Measurements from ENCODE around the gene B3GLCT. TPM values are rescaled to one million over a fixed set of nuclear protein-coding genes. Genes with fewer than 3 reads are reported as not detected.

B3GLCT gene
- polyA plus RNA-seq, 3 donors from 2014 or later: 9.0 to 16.9 (median 9.8) TPM

DNA sequence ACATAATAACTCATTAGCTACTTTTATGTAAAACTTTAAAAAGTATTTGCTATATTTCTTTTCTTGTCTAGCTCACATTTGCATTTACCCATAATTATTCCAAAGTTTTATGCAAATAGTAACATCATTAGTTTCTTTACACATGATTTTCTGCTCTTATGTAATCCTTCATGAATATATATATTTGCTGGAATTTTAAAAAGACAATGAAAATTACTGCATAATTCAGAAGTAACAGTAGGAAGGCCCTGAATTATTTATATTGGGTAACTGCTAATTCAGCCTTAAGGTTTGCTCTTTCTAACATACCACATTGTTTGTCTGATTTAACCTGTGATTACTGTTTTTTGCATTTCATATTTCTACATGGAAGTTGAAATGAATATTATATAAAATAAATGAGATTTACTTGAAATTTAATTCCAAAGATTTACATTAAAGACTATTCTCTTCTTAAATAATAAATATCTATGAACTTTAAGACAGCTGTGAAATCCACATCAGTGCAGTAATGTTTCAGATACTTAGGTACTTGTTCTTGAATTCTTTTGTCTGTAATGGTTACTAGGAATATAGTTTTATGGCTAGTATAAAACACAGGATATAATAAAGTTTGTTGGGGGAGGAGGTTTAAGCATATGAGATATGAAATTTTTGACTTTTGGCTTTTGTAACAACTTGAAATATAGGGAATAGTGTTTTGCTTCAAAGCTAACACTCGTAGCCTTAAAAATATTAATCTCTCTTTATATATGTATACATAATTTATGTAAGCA, 46.0 kb downstream of the B3GLCT start:
- H3K4me1 Mint-ChIP-seq: peaks cover 0 to 6% of the 10 kb centered on the region in 2 donors
- no peak for DNase-seq

DNA sequence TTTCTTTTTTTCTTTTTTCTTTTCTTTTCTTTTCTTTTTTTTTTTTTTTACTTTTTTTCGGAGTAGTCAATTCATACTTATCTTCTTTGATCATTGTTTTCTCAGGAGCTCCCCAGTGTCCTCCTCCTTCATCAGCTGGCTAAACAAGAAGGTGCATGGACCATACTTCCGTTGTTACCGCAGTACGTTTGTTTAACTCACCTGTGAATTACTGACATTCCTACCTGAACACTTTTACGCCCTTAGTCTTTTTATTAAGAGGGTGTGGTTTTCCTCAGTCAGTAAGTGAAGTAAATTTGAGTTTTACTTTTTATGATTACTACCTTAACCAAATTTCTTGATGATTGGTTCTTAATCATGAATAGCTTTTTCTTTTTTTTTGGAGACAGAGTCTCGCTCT, 47.1 kb downstream of the B3GLCT start:
- DNase-seq: no peak
- Mint-ChIP-seq H3K4me3 (no peak overlapping the region), H3K27ac (no peak overlapping the region), H3K9me3 (peaks cover 0 to 6% (median under 1%) of the 10 kb centered on the region in 6 donors), H3K36me3 (peaks cover 5 to 22% (median 16%) of the 10 kb centered on the region in 3 donors), H3K27me3 (ENCODE audit: low read depth in 3 of 3) (no peaks in the 10 kb centered on the region), H3K4me1 (peaks cover 0 to 9% of the 10 kb centered on the region in 2 donors)

More for the DNA sequence above, 46.0 kb downstream of the B3GLCT start:
- no peaks in the 10 kb centered on the region for H3K9me3 Mint-ChIP-seq
- H3K4me3 Mint-ChIP-seq: no peak overlapping the region
- H3K36me3 Mint-ChIP-seq: peaks cover 5 to 15% (median 9%) of the 10 kb centered on the region in 3 donors
- H3K27ac Mint-ChIP-seq: no peak overlapping the region
- H3K27me3 Mint-ChIP-seq (ENCODE audit: low read depth in 3 of 3): no peaks in the 10 kb centered on the region

DNA sequence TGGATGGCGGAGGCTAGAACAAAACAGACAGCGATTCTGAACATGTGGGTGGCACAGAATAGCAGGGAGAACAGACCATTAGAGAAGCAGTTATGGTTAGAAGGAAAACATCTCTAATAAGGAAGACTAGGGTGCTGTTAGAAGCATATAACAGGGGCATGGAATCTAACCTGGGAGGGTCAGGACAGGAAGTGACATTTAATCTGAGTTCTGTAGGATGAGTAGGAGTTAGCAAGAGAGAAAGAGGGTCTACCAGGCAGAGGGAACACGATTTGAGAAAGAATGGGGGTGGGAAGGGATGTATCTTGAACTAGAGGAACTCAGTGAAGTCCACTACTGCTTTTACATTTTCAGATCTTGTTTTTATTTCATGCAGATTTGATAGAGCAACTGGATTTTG, 48.6 kb downstream of the B3GLCT start:
- DNase-seq: no peak
- Mint-ChIP-seq H3K36me3 (peaks cover 5 to 26% (median 21%) of the 10 kb centered on the region in 3 donors), H3K9me3 (peaks cover 2 to 17% (median 7%) of the 10 kb centered on the region in 6 donors), H3K4me1 (peaks cover 0 to 9% of the 10 kb centered on the region in 2 donors), H3K27me3 (ENCODE audit: low read depth in 3 of 3) (no peaks in the 10 kb centered on the region), H3K4me3 (no peak overlapping the region), H3K27ac (peak overlapping the region in 2 of 6 donors; percentile 12 to 14)

DNA sequence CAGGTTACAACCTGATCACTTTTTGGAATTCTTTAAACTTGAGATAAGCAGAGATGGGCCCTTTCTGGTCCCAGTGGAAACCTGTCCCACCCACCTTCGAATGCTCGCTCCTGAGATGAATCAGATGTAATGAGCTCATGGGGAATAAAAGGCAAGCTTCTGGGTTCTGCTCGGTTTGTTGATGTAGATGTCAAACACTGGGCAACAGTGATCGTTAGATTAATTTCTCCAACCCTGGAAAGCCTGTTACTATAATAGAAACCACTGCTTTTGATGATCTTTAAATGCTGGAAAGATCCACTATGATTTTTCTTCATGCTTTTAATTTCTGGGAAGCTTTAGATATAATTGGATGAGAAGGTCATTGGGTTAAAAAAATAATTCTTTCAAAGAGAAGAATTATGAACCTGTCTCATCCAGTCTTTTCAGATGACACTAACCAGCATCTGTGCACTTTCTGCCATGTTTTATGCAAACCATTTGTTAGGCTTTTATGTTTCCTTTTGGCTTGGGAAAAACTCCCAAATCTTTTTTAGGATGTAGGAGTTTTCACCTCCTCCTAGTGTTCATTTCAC, 49.3 kb downstream of the B3GLCT start:
- H3K4me1 Mint-ChIP-seq: peaks cover 0 to 9% of the 10 kb centered on the region in 2 donors
- H3K36me3 Mint-ChIP-seq: peaks cover 5 to 26% (median 21%) of the 10 kb centered on the region in 3 donors
- no peaks in the 10 kb centered on the region for H3K27me3 Mint-ChIP-seq (ENCODE audit: low read depth in 3 of 3)
- DNase-seq: no peak
- peaks cover 4 to 17% (median 8%) of the 10 kb centered on the region in 6 donors for H3K9me3 Mint-ChIP-seq
- H3K4me3 Mint-ChIP-seq: no peak overlapping the region
- no peak overlapping the region for H3K27ac Mint-ChIP-seq

DNA sequence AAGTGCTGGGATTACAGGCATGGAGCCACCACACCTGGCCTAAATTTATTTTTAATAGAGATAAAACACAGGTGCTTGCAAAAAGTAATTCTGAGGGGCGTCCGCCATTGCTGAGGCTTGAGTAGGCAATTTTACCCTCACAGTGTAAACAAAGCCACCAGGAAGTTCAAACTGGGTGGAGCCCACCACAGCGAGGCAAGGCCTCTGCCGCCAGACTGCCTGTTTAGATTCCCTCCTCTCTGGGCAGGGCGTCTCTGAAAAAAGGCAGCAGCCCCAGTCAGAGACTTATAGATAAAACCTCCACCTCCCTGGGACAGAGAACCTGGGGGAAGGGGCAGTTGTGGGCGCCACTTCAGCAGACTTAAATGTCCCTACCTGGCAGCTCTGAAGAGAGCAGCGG, 50.7 kb downstream of the B3GLCT start:
- H3K4me3 Mint-ChIP-seq: peak overlapping the region in 1 of 5 donors; percentile 12
- peak in 1 of 3 donors; percentile 6 for DNase-seq
- peaks cover 0 to 2% (median 0%) of the 10 kb centered on the region in 3 donors for H3K27me3 Mint-ChIP-seq (ENCODE audit: low read depth in 3 of 3)
- H3K27ac Mint-ChIP-seq: peak overlapping the region in 1 of 6 donors; percentile 36
- H3K4me1 Mint-ChIP-seq: peaks cover 0 to 9% of the 10 kb centered on the region in 2 donors
- H3K36me3 Mint-ChIP-seq: peaks cover 5 to 26% (median 21%) of the 10 kb centered on the region in 3 donors
- H3K9me3 Mint-ChIP-seq: peaks cover 4 to 22% (median 13%) of the 10 kb centered on the region in 6 donors

DNA sequence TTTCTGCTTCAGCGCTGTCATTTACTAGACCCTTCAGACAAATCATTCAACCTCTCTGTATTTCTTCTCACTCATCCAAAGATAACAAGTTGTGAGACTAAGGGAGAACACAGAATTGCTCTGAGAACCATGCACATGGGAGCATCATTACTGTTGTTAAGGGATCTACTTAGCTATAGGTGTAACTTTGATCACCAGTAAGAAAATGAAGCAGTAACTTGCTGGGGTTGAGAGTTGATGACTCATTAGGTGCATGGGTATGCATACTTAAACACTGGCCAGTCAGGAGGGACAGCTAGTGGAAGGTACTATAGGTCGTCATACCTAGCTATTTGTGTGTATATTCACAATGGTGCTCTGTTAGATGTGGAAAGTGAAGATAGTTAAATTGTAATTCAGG, 61.5 kb downstream of the B3GLCT start:
- no peak for DNase-seq
- H3K4me3 Mint-ChIP-seq: no peak overlapping the region
- H3K27me3 Mint-ChIP-seq (ENCODE audit: low read depth in 3 of 3): no peaks in the 10 kb centered on the region
- peaks cover 22 to 39% (median 37%) of the 10 kb centered on the region in 3 donors for H3K36me3 Mint-ChIP-seq
- peaks cover 0 to 3% (median 0%) of the 10 kb centered on the region in 6 donors for H3K9me3 Mint-ChIP-seq
- no peaks in the 10 kb centered on the region for H3K4me1 Mint-ChIP-seq
- no peak overlapping the region for H3K27ac Mint-ChIP-seq

DNA sequence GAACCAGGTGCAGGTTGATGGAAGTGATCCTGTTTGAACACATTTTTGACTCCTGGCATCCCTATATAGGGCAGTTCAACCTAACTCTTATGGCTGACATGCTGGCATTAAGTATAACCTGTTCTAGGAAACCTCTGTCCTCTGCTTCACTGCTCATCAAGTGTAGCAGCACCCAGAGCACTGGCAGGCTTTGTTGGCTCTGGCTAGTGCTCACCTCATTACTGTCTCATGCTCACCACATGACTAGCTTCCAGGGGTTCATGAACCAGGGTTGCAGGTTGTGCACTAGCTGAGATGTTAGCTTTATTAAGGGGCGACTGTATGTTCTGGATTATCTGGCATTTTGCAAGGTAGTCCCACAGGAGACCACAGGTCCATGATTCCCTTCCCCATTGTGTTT, 63.6 kb downstream of the B3GLCT start:
- no peak for DNase-seq
- Mint-ChIP-seq H3K4me3 (no peak overlapping the region), H3K4me1 (no peaks in the 10 kb centered on the region), H3K36me3 (peaks cover 22 to 44% (median 39%) of the 10 kb centered on the region in 3 donors), H3K27me3 (ENCODE audit: low read depth in 3 of 3) (no peaks in the 10 kb centered on the region), H3K9me3 (no peaks in the 10 kb centered on the region), H3K27ac (no peak overlapping the region)

DNA sequence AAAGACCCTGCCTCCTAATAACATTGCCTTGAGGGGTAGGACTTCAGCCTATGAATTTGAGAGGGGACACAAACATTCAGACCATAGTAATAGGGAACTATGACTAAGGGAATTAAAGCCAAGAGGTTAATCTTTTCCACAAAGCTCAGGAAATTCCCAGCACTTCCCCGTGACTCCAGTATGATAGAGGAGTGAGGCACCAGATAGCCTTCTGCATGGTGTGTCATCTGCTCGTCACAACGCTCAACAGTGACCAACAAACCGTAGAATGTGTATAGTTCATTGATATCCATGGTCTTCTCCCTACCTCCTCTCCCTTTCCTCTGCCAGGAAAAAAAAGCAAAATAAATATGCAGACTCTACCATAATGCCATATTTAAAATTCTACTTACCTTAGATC, 64.4 kb downstream of the B3GLCT start:
- Mint-ChIP-seq H3K4me1 (no peaks in the 10 kb centered on the region), H3K27me3 (ENCODE audit: low read depth in 3 of 3) (no peaks in the 10 kb centered on the region), H3K36me3 (peaks cover 22 to 49% (median 44%) of the 10 kb centered on the region in 3 donors), H3K4me3 (no peak overlapping the region), H3K9me3 (no peaks in the 10 kb centered on the region), H3K27ac (no peak overlapping the region)
- DNase-seq: no peak

DNA sequence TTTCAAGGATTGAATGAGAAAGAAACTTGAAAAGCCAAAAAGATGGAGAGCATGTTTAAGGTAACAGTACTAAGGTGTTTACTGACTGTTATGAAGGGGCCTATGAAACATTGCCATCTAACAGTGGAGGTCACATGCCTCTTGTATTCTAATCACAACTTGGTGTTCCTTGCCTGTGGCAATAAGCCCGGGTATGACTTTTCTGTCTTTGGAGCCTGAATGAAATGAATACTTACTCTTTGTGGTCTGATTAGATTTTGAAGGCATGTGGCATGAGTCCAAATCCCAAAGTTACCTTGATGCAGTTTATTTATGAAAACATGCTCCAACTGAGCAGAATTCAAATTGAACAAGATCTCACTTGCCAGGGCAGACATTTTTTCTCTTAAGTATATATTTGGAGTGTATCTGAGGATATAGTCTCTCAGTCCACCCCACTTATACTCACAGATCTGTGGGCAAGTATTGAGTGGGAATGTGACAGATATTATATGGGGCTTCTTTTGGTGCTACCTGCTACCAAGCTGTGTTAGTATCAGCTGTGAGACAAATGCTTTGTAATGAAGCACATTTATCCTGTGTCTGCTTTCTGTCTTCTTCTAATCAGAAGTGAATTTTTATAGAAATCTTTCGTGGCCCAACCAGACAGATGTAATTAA, 67.5 kb downstream of the B3GLCT start:
- peak overlapping the region in 1 of 6 donors; percentile 26 for H3K27ac Mint-ChIP-seq
- peaks cover 16 to 57% (median 48%) of the 10 kb centered on the region in 3 donors for H3K36me3 Mint-ChIP-seq
- no peaks in the 10 kb centered on the region for H3K9me3 Mint-ChIP-seq
- H3K4me1 Mint-ChIP-seq: no peaks in the 10 kb centered on the region
- no peak for DNase-seq
- no peak overlapping the region for H3K4me3 Mint-ChIP-seq
- H3K27me3 Mint-ChIP-seq (ENCODE audit: low read depth in 3 of 3): no peaks in the 10 kb centered on the region

DNA sequence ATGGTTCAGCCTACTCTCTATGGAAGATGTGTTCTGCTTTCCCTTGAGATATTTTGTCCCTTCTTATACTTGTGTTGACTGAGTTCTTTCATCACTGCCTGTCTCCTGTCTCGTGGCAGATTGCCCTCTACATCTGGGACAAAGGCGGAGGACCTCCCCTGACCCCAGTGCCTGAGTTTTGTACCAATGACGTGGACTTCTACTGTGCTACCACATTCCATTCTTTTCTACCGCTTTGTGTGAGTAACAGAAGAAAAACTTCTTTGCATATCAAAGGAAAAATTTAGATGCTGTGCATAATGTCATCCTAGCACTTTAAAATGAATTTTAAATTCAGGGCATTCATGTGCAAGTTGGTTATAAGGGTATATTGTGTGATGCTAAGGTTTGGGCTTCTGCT, 74.6 kb downstream of the B3GLCT start:
- H3K36me3 Mint-ChIP-seq: peaks cover 48 to 79% (median 71%) of the 10 kb centered on the region in 3 donors
- no peak overlapping the region for H3K4me3 Mint-ChIP-seq
- no peak for DNase-seq
- no peaks in the 10 kb centered on the region for H3K27me3 Mint-ChIP-seq (ENCODE audit: low read depth in 3 of 3)
- H3K9me3 Mint-ChIP-seq: peaks cover 0 to 9% (median 4%) of the 10 kb centered on the region in 6 donors
- H3K4me1 Mint-ChIP-seq: no peaks in the 10 kb centered on the region
- H3K27ac Mint-ChIP-seq: no peak overlapping the region

DNA sequence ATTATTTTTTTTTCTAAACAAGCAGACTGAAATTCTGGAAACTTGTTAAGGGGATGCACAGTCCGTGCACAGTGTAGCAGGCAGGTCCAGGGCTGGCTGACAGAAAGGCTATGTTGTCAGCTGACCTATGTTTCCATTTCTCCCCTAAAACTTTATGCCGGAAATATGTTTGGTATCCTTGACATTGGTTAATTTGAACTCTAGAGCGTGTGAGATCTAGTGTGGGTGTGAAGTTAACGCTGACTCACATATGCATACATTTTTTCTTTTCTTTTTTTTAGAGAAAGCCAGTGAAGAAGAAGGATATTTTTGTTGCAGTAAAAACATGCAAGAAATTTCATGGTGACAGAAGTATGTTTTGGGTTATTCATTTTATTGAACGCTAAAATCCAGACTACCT, 76.6 kb downstream of the B3GLCT start:
- Mint-ChIP-seq H3K27ac (no peak overlapping the region), H3K9me3 (peaks cover 0 to 10% (median 4%) of the 10 kb centered on the region in 6 donors), H3K27me3 (ENCODE audit: low read depth in 3 of 3) (no peaks in the 10 kb centered on the region), H3K36me3 (peaks cover 63 to 77% (median 71%) of the 10 kb centered on the region in 3 donors), H3K4me1 (no peaks in the 10 kb centered on the region), H3K4me3 (no peak overlapping the region)
- DNase-seq: no peak

DNA sequence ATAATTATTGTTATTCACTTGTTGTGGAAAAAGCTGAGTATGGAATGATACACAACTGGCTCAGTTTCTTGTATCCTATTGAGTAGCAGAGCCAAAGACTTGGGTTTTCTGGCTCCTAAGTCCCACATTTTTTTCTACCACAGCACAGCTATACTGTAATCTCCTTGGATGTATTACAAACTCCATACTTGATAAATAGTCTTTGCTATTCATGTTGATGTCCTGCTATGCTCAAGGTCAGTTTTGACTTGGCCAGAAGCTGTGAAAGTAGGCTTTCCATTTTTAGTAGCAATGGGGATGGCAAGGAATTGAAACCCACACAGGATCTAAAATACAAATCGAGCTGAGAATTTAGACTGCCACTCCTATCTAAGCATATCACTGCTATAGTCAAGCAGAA, 79.1 kb downstream of the B3GLCT start:
- Mint-ChIP-seq H3K36me3 (peaks cover 61 to 64% (median 63%) of the 10 kb centered on the region in 3 donors), H3K27ac (no peak overlapping the region), H3K4me1 (no peaks in the 10 kb centered on the region), H3K9me3 (peaks cover 0 to 10% (median 4%) of the 10 kb centered on the region in 6 donors), H3K27me3 (ENCODE audit: low read depth in 3 of 3) (no peaks in the 10 kb centered on the region), H3K4me3 (no peak overlapping the region)
- DNase-seq: no peak

DNA sequence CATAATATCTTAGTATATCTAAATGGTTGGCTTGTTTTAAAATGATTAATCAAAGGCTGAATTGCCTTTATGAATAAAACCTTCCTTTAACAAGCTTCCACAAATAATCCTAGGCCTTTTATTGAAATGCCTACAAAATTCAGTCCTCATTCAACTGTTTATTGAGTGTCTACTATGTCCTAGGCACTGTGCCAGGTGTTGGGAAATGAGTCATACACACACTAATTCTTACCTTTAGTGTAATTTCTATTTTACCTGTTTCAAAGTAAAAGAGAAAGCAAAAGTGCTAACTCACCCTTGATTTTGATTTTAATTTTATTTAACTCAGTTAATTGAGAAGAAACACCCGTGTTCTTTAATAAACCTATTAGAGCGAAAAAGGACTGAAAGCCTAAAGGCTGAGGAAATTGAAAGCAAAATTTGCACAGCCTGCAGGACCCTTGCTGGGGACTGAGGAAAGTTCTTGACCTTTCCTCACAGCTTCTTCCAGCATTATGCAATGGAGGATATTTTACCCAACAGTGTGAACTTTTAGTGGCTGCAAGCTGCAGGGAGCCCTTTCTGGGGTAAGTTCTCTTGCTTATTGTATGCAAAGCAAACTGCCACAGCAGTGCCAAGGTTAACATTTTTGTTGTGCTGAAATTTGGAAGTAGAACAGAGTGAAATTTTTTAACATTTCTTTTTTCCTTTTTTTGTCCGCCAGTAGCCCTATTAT, 83.1 kb downstream of the B3GLCT start:
- peaks cover 46 to 60% (median 46%) of the 10 kb centered on the region in 3 donors for H3K36me3 Mint-ChIP-seq
- no peaks in the 10 kb centered on the region for H3K27me3 Mint-ChIP-seq (ENCODE audit: low read depth in 3 of 3)
- peaks cover 0 to 17% (median 7%) of the 10 kb centered on the region in 6 donors for H3K9me3 Mint-ChIP-seq

More for the DNA sequence above, 83.1 kb downstream of the B3GLCT start:
- no peak for DNase-seq
- H3K4me1 Mint-ChIP-seq: no peaks in the 10 kb centered on the region
- no peak overlapping the region for H3K27ac Mint-ChIP-seq
- H3K4me3 Mint-ChIP-seq: no peak overlapping the region

Data from immature natural killer cell (primary cell).